Forelimb muscle (tissue), 1 donor: ENCODE measurements around the gene CSTB. TPM values are rescaled to one million over a fixed set of nuclear protein-coding genes. Genes with fewer than 3 reads are reported as not detected.

Source experiments
- DNase-seq: peaks from one replicate; pipeline ENCODE4 v3.0.0-alpha.2; 2013; ENCODE audit warnings: low read depth
- polyA plus RNA-seq: library from polyadenylated mRNA; unstranded; fragments of 120-200 nt; gene quantifications from one replicate; pipeline ENCODE4 v1.2.1, GENCODE V29; 2013; ENCODE audit not compliant: insufficient read length

Gene CSTB
- polyA plus RNA-seq, 1 donor = 14.9 TPM

DNA sequence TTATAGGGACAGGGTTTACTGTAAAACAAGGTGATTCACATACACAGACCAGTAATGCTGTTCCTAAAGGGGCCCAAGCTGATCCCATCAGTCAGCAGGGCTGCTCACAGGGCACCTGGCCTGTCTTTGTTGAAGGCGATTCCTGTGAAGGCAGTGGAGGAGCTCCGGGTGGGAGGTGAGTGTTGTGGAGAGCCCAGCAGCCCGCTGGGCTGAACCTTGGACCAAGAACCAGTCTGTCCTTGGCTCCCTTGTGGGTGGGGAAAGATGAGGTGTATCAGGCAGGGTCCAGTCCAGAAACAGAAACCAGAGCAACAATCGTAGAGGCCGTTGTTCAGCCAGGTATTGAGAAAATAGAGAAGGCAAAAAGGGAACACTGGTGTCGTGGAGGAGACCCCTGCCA, 44.6 kb downstream of the CSTB start:
- no peak for DNase-seq

DNA sequence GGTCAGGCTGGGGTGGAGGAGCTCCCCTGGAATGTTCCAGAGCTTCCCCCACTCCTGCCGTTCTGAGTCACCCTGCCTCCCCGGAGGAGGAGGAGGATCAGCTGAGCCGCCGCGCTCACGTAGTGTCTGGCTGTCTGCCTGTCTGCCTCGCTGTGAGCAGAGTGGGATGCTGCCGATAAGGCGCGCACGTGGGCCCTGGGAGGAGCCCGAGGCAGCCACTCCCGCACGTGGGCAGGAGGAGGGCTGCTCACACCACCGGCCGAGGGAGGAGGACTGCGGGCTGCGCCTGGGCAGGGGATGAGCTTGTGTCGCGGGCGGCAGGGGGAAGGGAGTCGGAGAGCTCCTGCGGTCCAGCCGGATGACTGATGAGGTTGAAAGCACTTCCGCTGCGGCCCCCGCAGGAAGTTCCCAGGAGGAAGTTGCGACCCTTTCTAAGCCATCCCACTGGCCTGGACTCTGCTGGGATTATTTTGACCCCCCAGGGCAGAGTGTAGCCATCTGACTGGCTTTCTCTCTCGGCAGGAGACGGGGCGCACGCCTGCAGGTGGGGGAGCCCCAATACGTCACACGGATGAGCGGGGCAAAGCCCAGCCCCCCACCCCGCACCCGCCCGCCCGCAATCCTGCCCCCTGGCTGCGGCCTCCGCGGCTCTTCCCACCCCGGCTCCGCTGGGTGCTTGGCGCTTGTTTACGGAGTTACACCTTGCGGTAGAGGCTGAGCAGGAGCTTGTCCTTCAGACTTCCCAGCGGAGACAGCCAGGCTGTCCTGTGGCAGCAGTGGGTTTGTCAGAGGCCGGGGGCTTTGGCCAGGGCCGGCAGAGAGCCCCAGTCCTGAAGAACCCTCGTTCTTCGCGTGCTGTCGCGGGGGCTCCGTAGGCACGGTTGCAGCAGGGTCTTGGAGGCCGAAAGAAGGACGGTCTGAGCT, 47.4 kb downstream of the CSTB start:
- DNase-seq = peak; percentile 80

DNA sequence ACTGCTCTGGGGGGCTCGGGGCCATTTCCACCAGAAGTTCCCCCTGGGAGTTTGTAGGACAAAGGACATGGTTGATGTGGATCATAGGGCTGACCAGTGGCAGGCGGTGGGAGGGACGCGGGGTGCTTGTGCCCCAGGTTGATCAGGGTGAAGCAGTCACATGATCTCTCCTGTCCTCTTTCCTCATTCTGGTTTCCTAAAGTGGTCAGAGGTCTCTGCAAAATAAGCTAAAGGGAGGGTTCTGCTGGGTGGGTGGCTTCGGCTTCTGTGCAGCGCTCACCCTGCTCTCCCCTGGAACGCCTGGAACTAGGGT, 48.0 kb downstream of the CSTB start:
- DNase-seq = no peak

DNA sequence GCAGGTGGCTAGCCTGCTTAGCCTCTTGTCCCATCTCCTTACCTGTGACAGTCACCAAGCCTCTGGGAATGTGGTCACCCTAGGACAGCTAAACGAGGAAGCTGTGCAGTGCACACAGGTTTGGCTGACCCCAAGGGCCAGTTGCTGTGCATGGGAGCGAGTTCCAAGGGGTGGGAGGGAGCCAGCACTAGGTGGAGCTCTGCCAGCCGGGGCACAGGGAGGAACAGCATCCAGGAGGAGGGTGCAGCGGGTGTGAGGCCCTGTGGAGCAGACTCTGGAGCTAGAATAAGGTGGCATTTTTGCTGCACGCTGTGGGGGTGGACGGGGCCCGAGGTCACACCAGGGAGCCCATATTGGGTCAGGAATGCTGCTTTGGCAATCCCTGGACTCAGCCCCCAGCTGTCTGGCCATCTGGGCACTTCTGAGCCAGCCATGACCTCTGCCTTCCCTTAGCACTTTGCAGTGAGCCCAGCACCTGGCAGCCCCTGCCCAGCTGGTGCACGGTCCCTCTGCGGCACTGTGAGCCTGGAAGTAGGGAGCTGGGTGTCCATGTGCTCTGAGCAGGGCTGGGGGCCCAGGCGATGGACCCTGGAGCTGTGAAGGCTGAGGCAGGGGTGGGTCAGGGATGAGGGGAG, 48.5 kb downstream of the CSTB start:
- no peak for DNase-seq

DNA sequence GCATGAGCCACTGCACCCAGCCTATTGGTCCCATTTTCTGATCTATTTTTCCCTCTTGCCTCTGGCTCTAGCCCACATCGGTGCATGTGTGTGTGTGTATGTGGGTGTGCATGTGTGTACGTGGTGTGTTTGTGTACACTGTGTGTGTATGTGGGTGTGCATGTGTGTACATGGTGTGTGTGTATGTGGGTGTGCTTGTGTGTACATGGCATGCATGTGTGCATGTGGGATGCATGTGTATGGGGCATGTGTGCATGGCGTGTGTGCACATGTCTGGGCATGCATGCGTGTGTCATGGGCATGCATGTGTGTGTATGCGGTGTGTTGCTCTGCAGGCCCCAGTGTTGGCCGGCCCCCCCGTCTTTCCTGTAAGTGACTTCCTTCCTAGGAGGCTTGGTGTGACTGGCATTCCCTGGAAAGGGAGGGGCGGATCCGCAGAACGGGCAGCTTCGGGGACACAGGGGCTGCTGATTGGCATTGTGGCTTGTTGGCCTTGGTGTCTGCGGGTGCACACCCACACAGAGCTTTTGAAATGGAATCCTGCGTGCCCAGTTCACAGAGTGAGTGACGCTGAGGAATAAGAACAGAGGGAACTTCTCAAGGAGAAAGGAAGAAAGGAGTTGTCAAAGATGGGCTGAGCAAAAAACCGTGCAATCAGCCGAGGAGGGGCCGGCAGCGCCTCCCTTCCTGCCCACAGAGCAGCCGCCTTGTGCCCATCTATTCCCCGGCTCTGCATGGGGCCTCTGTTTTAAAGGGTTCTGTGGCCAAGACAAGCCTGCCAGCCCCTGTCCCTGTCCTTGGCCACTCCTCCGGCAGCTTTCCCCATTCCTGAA, 49.2 kb downstream of the CSTB start:
- DNase-seq = no peak

Other genes with a start within 250 kb of the CSTB start
- gene HSF2BP, start 116.8 kb downstream of the CSTB start, polyA plus RNA-seq = 0.62 TPM
- gene RRP1B, start 116.7 kb downstream of the CSTB start, polyA plus RNA-seq = 23.4 TPM
- 19.0 TPM for gene PDXK, start 57.2 kb downstream of the CSTB start, polyA plus RNA-seq
- gene RRP1, start 13.3 kb upstream of the CSTB start, polyA plus RNA-seq = 16.9 TPM
- 27.0 TPM for gene AGPAT3, start 88.9 kb upstream of the CSTB start, polyA plus RNA-seq
- gene TRAPPC10, start 236.0 kb upstream of the CSTB start, polyA plus RNA-seq = 12.2 TPM